ENCODE measurements around the gene ABHD12B. TPM values are rescaled to one million over a fixed set of nuclear protein-coding genes. Genes with fewer than 3 reads are reported as not detected.

Gene ABHD12B
- polyA plus RNA-seq, 1 experiment = not detected

DNA sequence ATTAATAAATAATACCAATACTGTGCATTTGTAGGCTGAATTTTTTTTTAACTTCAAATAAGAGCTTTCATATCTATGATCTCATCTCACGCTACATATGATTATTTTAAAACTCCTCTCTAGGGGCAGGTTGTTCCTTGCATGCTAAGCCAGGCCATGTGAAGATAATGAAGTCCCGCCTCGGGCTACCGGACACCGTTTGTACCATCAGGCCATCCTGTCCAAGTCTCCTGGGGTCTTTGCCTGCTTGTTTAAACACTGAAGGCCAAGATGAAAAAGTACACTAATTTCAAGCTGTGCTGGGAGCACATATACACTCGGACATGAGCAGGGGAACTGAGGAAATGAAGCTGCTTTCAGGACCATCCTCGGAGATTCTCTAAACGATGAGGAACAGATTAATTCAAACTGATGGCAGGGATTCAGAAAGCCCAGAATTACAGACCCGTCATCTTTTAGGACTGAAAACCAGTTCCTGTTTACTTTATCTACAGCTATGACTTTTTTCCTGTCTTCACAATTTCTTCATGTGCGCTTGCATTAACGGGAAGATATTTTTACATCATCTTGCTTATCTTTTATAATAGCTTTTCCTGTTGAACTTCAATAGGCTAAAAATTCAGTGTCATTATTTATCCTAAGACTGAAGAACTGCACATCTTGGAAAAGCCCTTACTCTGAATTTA, 6.3 kb upstream of the ABHD12B start:
- no peak overlapping the region for H3K4me3 ChIP-seq (ENCODE audit: low read depth, low read length)
- no peak for DNase-seq (ENCODE audit: low read depth)
- peaks cover 2% of the 10 kb centered on the region for H3K27me3 ChIP-seq (ENCODE audit: control insufficient read depth, insufficient read depth, low read length)
- ChIA-PET CTCF (interaction anchor here (1.2 to 2.3 kb wide), 2 partner anchors 79 to 89 kb away, joined by 3 to 6 read pairs; no protein-coding TSS in a partner anchor), POLR2A (no interaction called here)
- no peaks in the 10 kb centered on the region for H3K36me3 ChIP-seq (ENCODE audit: control insufficient read depth, insufficient read depth, low read length)
- TF ChIP-seq, protein P1, sequence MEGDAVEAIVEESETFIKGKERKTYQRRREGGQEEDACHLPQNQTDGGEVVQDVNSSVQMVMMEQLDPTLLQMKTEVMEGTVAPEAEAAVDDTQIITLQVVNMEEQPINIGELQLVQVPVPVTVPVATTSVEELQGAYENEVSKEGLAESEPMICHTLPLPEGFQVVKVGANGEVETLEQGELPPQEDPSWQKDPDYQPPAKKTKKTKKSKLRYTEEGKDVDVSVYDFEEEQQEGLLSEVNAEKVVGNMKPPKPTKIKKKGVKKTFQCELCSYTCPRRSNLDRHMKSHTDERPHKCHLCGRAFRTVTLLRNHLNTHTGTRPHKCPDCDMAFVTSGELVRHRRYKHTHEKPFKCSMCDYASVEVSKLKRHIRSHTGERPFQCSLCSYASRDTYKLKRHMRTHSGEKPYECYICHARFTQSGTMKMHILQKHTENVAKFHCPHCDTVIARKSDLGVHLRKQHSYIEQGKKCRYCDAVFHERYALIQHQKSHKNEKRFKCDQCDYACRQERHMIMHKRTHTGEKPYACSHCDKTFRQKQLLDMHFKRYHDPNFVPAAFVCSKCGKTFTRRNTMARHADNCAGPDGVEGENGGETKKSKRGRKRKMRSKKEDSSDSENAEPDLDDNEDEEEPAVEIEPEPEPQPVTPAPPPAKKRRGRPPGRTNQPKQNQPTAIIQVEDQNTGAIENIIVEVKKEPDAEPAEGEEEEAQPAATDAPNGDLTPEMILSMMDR (IDR thresholded peaks at IDR 0.05; ENCODE audit: insufficient read depth, low read depth, low read length) = no peak

DNA sequence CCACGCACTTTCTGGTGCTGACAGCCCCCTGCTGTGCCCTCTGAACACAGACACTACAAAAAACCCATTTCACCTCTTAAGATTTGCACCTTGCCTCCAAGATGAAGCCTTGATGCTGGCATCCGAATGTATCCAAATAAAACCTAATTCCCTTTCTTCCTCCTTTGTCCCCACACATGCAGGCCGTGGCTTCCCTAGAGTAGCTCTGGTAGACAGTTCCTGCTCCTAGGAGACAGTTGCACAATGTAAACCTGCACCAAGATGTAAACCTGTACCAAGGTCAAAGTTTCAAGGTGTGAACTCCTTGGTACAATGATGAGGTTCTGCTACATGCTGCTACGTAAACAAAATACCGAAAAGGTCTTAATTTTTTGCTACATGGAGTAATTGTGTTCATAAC, 625 bp upstream of the ABHD12B start:
- Histone ChIP-seq H3K36me3 (ENCODE audit: control insufficient read depth, insufficient read depth, low read length) (no peaks in the 10 kb centered on the region), H3K4me3 (ENCODE audit: low read depth, low read length) (no peak overlapping the region), H3K27me3 (ENCODE audit: control insufficient read depth, insufficient read depth, low read length) (peaks cover 18% of the 10 kb centered on the region)
- no peak for DNase-seq (ENCODE audit: low read depth)
- ChIA-PET CTCF (interaction anchor here (1.2 to 2.2 kb wide), 3 partner anchors 10 to 11 kb away, joined by 3 to 11 read pairs (median 5); no protein-coding TSS in a partner anchor), POLR2A (no interaction called here)
- TF ChIP-seq, protein P1 (IDR thresholded peaks at IDR 0.05; ENCODE audit: insufficient read depth, low read depth, low read length) = no peak

DNA sequence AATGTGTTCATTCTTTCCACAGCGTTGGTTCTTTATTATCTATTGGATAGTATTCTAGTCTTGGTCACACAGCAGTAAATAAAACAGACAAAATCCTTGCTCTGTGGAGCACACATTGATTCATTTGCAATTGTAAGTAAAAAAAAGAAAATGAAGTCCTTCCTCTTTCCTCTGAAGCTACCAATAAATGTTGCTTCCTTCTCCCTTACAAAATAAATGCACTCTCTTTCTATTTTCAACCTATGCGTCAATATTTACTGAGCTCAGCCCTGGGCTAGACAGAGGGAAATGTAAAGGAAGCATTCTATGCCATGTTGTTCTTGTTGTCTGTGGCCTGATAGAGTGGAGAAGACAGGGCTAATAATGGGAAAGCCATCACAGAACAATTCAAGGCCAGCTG, 2.9 kb downstream of the ABHD12B start:
- Histone ChIP-seq H3K4me3 (ENCODE audit: low read depth, low read length) (no peak overlapping the region), H3K36me3 (ENCODE audit: control insufficient read depth, insufficient read depth, low read length) (no peaks in the 10 kb centered on the region), H3K27me3 (ENCODE audit: control insufficient read depth, insufficient read depth, low read length) (peaks cover 24% of the 10 kb centered on the region)
- POLR2A ChIA-PET = interaction anchor here (0.7 kb wide), 1 partner anchor 954 kb away, joined by 4 read pairs; no protein-coding TSS in a partner anchor
- TF ChIP-seq, protein P1 (IDR thresholded peaks at IDR 0.05; ENCODE audit: insufficient read depth, low read depth, low read length) = no peak
- CTCF ChIA-PET = interaction anchor here (1.1 to 1.8 kb wide), 3 partner anchors 13 to 47 kb away, joined by 3 to 6 read pairs (median 6); no protein-coding TSS in a partner anchor
- DNase-seq (ENCODE audit: low read depth) = no peak

DNA sequence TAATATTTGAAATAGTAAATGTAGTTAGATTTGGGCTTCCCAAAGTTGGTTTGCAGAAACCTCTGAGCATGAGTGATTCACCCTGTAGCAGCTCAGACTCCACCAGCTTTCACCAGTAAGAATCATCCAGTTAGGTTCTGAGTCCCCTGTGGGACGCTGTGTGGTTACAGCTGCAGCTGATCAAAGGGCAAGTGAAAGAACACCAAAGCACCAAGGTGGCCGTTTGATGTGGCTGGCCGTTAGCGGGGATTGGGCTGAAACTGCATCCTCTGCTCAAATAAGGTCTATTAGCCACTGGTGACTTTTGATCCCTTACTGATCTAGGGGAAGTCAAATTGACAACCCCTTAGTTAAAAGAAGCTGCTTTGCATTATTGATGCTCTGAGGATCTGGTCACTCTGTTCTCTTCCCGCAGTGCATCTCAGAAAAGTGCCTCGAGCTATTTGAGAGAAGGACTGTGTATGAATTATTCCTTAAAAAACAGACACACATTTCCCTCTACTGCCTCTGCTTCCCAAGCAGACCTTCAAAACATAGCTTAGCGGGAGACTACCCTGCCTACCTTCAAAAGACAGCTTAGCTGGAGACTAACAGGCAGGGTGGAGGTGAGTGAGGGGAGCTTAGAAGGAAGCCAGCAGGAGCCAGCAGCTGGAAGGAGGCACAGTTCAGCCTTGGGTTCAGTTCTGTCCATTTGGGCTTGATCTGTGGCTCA, 3.7 kb downstream of the ABHD12B start:
- ChIA-PET CTCF (interaction anchor here (1.1 to 1.8 kb wide), 4 partner anchors 9 to 46 kb away, joined by 3 to 6 read pairs (median 5); no protein-coding TSS in a partner anchor), POLR2A (interaction anchor here (0.6 to 0.7 kb wide), 2 partner anchors 48 to 953 kb away, joined by 4 to 8 read pairs; no protein-coding TSS in a partner anchor)
- Histone ChIP-seq H3K36me3 (ENCODE audit: control insufficient read depth, insufficient read depth, low read length) (no peaks in the 10 kb centered on the region), H3K4me3 (ENCODE audit: low read depth, low read length) (no peak overlapping the region), H3K27me3 (ENCODE audit: control insufficient read depth, insufficient read depth, low read length) (peaks cover 22% of the 10 kb centered on the region)
- DNase-seq (ENCODE audit: low read depth) = no peak
- TF ChIP-seq, protein P1 (IDR thresholded peaks at IDR 0.05; ENCODE audit: insufficient read depth, low read depth, low read length) = no peak

All from BJ (cell line).